Lower leg skin (tissue), 4 donors: Measurements from ENCODE around the gene PJA2. TPM values are rescaled to one million over a fixed set of nuclear protein-coding genes. Genes with fewer than 3 reads are reported as not detected.

Experiments used
- DNase-seq, 2 donors: peaks; one replicate each; pipeline ENCODE4 v3.0.0-alpha.2; 2019; ENCODE audit warnings: low spot score in 2 of 2
- H3K4me3 ChIP-seq: fragments of 200-600 bp; sonication (generic); 2 replicates; pipeline ENCODE4 v1.5.1; 2017; ENCODE audit warnings: mild to moderate bottlenecking, low read depth; ENCODE audit not compliant: poor library complexity, severe bottlenecking
- CTCF ChIP-seq, 3 donors: fragments of 450-650 bp; IDR thresholded peaks; one replicate each; pipeline ENCODE4 v1.5.1; 2016; ENCODE audit warnings: antibody characterized with exemption in 3 of 3, mild to moderate bottlenecking in 3 of 3, moderate library complexity in 2 of 3
- POLR2A ChIP-seq, 2 donors: fragments of 450-650 bp; IDR thresholded peaks; one replicate each; pipeline ENCODE4 v1.6.1; 2016 to 2017; ENCODE audit warnings: antibody characterized with exemption in 2 of 2, mild to moderate bottlenecking in 1 of 2, moderate library complexity in 1 of 2
- WGBS, 2 donors: methylation state at CpG; one replicate each; pipeline ENCODE4 v1.1.5; 2018; 5-methylcytosine and 5-hydroxymethylcytosine counted together
- intact Hi-C: fragments of 100-400 bp; cut with DNase I; formaldehyde crosslinking; loops from one replicate; pipeline ENCODE4 v1.15.0; 2023; ENCODE audit warnings: low total_unique reads
- total RNA-seq, 4 donors: library from RNA; depleted of rRNA; stranded (reverse); fragments of >200 nt; gene quantifications; one replicate each; pipeline ENCODE4 v1.1.0, GENCODE V29; 2016

Gene PJA2
- total RNA-seq, 4 donors from 2014 or later = 49.7 to 65.4 (median 54.8) TPM

GRCh38 chr5:109390188-109390587 lies 19.6 kb downstream of the PJA2 start:
- no peak for DNase-seq
- intact Hi-C loops = loop anchor here (5.0 kb wide), 1 partner anchor 43 kb away; no protein-coding TSS in a partner anchor
- TF ChIP-seq POLR2A (IDR thresholded peaks at IDR 0.05) = no peak
- no peak for TF ChIP-seq CTCF (IDR thresholded peaks at IDR 0.05)
- no peak overlapping the region for H3K4me3 ChIP-seq

GRCh38 chr5:109388407-109388806 lies 21.4 kb downstream of the PJA2 start:
- no peak overlapping the region for H3K4me3 ChIP-seq
- intact Hi-C loops = no loop called here
- TF ChIP-seq POLR2A (IDR thresholded peaks at IDR 0.05) = no peak
- TF ChIP-seq CTCF (IDR thresholded peaks at IDR 0.05) = no peak
- DNase-seq = no peak
- WGBS, 2 donors = 50 to 52% methylated on average over 2 of the region's 2 CpGs

GRCh38 chr5:109387408-109387974 lies 22.3 kb downstream of the PJA2 start:
- H3K4me3 ChIP-seq = no peak overlapping the region
- no peak for TF ChIP-seq CTCF (IDR thresholded peaks at IDR 0.05)
- TF ChIP-seq POLR2A (IDR thresholded peaks at IDR 0.05) = no peak
- 61 to 68% methylated on average over 4 of the region's 4 CpGs for WGBS, 2 donors
- intact Hi-C loops = no loop called here
- DNase-seq = no peak

GRCh38 chr5:109378095-109378494 lies 31.7 kb downstream of the PJA2 start:
- DNase-seq = no peak
- H3K4me3 ChIP-seq = no peak overlapping the region
- WGBS, 2 donors = 97 to 98% methylated on average over 2 of the region's 2 CpGs
- no peak for TF ChIP-seq CTCF (IDR thresholded peaks at IDR 0.05)
- no peak for TF ChIP-seq POLR2A (IDR thresholded peaks at IDR 0.05)
- intact Hi-C loops = no loop called here

- DNase-seq = no peak
- intact Hi-C loops = no loop called here
- no peak overlapping the region for H3K4me3 ChIP-seq
- no peak for TF ChIP-seq CTCF (IDR thresholded peaks at IDR 0.05)
- TF ChIP-seq POLR2A (IDR thresholded peaks at IDR 0.05) = no peak
Measured at GRCh38 chr5:109374625-109375024, 35.1 kb downstream of the PJA2 start.

- H3K4me3 ChIP-seq = no peak overlapping the region
- no peak for DNase-seq
- intact Hi-C loops = no loop called here
- TF ChIP-seq CTCF (IDR thresholded peaks at IDR 0.05) = no peak
- TF ChIP-seq POLR2A (IDR thresholded peaks at IDR 0.05) = no peak
Measured at GRCh38 chr5:109373932-109374331, 35.8 kb downstream of the PJA2 start.
